Renal cortex interstitium (tissue), 11 donors: ENCODE data around the gene ALPL. TPM values are rescaled to one million over a fixed set of nuclear protein-coding genes. Genes with fewer than 3 reads are reported as not detected.
A peak's percentile ranks its signal among the peaks of the same experiment; 100 is the strongest.

Experiments used
- DNase-seq, 11 donors: peaks; one replicate each; pipeline ENCODE4 v3.0.0-alpha.2; 2013; ENCODE audit warnings: low read depth in 9 of 11, low spot score in 4 of 11; ENCODE audit errors: extremely low read depth in 1 of 11
- polyA plus RNA-seq, 3 donors: library from polyadenylated mRNA; unstranded; fragments of 120-200 nt; gene quantifications; one replicate each; pipeline ENCODE4 v1.2.1, GENCODE V29; 2013; ENCODE audit not compliant: insufficient read length in 3 of 3

Gene ALPL
- polyA plus RNA-seq, 3 donors = 36.5 to 47.9 (median 41.4) TPM

DNA sequence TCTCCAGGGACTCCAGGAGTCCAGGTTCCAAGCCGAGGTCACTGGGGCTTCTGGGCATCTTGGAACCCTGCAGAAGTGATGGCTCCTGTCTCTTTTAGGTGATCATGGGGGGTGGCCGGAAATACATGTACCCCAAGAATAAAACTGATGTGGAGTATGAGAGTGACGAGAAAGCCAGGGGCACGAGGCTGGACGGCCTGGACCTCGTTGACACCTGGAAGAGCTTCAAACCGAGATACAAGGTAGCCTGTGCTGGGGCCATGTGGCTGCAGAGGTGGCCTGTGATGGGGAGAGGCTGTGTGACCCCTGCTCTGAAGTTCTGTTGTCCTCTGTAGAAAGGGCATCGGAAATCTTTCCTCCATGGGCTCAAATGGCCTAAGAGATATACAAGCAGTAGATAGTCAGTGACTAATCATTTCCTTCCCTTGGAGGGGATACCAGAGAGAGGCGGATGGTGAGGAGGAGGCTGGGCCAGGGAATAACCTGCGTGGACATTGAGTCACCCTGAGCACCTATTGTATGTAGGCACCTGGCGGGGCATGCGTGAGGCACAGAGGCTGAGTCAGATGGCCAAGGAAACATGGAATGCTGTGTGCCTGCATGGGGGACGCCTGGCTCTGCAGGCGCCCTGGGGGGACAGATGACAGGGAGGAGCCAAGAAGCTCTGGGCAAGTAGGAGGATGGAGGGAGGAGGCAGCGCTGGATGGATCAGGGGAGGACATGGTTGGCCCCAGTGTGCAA is 59.0 kb downstream of the ALPL start:
- DNase-seq = no peak

DNA sequence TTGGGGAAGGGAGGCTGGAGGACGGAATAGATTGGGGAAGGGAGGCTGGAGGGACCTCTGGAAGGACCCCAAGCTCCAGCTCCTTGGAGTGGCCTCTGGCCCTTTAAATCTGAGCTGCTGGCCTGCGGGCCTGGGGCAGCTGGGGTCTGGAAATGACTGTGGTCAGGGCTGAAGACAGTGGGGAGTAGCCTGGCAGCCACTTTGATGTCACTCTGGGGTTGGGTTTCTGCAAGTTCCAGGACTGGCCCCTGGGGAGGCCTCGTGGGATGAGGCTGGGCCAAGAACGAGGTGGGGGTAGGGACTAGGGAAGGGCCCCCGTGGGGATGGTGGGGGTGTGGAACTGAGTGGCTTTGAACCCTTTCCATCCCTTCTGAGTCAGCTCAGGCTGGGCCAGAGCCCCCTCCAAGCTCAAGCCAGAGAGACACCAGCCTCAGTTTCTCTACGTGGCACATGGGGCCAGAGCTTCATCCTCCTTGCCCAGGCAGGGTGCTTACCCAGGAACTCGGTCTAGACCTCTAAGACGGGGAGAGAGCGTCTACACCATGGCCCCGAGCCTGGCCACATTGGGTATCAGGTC is 59.7 kb downstream of the ALPL start:
- no peak for DNase-seq

DNA sequence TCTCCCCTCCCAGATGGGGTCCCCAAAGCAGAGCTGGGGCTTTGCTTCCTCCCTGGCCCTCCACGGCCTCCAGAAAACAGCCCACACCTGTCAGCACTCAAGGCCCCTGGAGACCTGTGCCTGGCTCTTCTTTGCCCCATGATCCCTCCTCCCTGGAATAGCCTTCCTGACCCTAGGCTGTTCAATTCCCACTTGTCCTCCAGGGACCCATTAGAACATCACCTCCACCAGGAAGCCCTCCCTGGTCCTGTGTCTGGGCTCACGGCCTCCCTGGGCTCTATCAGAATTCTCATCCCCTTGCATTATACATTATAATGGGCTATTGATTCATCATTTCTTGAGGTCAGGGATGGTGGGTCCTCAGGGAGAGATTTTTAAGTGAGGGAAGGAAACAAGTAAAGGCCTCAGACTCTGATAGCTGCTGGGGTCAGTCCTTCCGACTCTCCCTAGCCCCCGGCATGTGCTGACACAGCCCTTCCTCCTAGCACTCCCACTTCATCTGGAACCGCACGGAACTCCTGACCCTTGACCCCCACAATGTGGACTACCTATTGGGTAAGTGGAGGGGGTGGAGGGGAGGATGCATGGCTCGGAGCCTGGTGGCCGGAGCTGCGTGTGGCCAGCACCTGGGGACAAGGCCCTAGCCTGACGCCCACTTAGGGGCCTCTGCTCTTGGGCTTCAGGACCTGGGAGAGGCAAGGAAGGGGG is 60.8 kb downstream of the ALPL start:
- no peak for DNase-seq

- DNase-seq = no peak
Measured at GRCh38 chr1:21570528-21570875, 61.3 kb downstream of the ALPL start.

DNA sequence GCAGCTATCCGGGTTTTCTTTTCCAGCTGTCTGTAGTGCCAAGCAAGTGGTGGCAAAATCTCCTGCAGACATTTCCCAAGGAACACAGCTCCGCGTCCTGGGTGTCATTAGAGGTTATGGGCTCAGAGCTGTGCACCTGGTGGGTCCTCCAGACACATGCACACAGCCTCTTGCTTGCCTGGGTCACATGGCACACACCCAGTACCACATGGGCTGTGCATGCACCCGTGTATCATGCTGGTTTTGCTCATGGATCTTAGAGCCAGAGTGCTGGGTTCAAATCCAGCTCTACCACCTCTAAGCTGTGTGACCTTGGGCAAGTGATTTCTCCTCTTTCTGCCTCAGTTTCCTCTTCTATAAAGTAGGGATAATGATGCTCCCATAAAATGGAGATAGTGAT is 61.7 kb downstream of the ALPL start:
- no peak for DNase-seq

- no peak for DNase-seq
Measured at GRCh38 chr1:21572221-21572620, 63.0 kb downstream of the ALPL start.

GRCh38 chr1:21572735-21573277 is 63.6 kb downstream of the ALPL start:
- DNase-seq = no peak

DNA sequence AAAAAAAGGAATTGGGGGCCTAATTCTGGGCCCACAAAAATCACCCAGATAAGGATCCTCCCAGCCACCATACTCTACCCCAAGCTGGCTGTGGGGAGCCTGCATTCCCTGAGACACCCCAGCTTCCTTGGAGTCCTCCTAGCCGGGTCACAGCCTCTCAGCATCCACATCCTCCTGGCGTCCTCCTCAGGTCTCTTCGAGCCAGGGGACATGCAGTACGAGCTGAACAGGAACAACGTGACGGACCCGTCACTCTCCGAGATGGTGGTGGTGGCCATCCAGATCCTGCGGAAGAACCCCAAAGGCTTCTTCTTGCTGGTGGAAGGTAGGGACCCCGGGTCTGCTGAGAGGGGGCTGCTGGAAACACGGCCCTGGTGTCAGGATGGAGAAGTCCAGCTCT is 64.3 kb downstream of the ALPL start:
- DNase-seq = no peak

- DNase-seq = peak in 9 of 11 donors; percentile 36 to 68 (median 60)
Measured at GRCh38 chr1:21573971-21574465, 64.8 kb downstream of the ALPL start.

- no peak for DNase-seq
Measured at GRCh38 chr1:21574466-21575151, 65.4 kb downstream of the ALPL start.

- no peak for DNase-seq
Measured at GRCh38 chr1:21575351-21575942, 66.2 kb downstream of the ALPL start.

GRCh38 chr1:21576031-21576797 is 67.0 kb downstream of the ALPL start:
- DNase-seq = no peak

DNA sequence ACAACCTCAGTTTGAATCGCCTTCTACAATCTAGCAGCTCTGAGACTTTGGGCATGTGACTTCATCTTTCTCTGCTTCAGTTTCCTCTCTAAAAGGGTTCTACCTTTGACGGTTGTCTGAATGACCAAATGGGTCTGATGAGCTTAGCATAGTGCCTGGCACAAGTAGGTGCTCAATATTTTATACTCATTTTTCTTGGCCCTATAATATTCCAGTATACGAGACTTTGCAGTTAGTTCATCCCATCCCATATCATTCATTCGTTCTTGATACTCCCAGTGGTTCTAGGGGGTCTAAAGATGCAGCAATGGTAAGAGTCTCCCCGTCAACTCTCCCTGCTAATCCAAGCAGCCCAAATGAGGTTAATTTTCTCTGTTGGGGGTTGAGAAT is 67.6 kb downstream of the ALPL start:
- no peak for DNase-seq

DNA sequence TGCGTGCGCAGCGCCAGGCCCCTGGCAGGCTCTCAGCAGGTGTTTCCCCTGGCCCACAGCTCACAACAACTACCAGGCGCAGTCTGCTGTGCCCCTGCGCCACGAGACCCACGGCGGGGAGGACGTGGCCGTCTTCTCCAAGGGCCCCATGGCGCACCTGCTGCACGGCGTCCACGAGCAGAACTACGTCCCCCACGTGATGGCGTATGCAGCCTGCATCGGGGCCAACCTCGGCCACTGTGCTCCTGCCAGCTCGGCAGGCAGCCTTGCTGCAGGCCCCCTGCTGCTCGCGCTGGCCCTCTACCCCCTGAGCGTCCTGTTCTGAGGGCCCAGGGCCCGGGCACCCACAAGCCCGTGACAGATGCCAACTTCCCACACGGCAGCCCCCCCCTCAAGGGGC is 68.1 kb downstream of the ALPL start:
- no peak for DNase-seq

DNA sequence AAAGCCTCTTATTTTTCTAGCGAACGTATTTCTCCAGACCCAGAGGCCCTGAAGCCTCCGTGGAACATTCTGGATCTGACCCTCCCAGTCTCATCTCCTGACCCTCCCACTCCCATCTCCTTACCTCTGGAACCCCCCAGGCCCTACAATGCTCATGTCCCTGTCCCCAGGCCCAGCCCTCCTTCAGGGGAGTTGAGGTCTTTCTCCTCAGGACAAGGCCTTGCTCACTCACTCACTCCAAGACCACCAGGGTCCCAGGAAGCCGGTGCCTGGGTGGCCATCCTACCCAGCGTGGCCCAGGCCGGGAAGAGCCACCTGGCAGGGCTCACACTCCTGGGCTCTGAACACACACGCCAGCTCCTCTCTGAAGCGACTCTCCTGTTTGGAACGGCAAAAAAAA is 68.7 kb downstream of the ALPL start:
- no peak for DNase-seq

DNA sequence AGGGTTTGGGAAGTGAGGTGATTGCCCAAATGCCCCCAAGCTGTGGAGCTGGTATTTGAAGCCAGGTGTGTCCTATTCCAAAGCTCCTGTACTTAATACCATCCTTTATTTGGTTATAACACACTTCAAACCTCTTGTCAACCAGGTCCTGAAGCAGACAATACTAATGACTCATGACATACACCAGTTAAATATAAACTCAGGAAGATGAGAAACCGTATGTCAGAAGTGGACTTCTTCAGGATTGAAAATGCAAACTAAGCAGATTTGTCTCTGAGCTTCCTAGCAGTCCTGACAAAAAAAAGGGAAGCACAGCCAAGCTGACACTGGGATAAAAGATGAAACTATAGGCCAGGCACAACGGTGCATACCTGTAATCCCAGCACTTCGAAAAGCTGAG is 70.6 kb downstream of the ALPL start:
- DNase-seq = no peak

GRCh38 chr1:21584096-21584495 is 74.9 kb downstream of the ALPL start:
- no peak for DNase-seq

DNA sequence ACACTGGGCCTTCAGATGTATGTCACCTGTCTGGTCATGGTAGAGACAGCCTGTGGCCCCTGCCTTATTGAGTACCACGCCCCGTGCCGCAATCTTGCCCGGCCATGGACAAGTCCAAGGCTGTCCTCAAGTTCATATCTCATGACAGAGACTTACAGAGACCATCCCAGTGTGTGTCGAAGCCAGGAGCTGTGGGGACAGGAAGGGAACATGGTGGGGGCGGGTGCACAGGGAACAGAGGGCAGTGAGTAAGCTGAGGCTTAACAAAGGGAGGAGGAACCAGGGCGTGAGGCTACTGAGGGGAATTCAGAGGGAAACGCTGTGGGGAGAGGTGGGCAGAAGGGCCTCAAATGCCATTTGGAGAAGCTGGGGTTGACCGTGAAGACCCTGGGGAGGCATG is 75.8 kb downstream of the ALPL start:
- no peak for DNase-seq

GRCh38 chr1:21586222-21586621 is 77.0 kb downstream of the ALPL start:
- no peak for DNase-seq
